ENCODE results near the gene C2orf72.

DNA sequence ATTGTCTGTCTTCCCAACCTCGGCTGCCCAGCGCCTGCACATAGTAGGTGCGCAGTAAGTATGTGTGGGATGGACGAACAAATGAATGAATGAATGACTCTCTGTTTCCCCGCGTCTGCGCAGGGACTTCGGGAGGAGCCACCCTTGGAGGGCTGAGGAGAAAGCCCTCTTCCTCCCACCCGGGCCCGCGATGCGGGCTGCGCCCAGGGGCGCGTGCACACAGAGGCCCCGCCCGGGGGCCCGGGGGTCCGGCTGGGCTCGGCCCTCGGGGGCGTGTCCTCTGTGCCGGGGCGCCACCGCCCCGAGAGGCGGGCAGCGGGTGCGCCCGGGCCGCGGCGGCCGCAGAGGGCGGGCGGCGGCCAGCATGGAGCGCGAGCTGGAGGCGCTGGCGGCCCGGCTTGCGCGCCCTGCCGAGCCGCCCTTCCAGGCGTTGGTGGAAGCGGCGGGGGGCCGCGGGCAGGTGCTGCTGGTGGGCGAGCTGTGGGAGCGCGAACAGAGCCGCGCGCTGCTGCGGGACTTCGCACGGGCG, at the start of gene C2orf72:
- no peak for TF ChIP-seq CTCF (conservative IDR thresholded peaks at IDR 0.05)
- TF ChIP-seq EZH2 (IDR thresholded peaks at IDR 0.05; ENCODE audit: low read depth): no peak

All from PC-9 (cell line).